ENCODE results near the gene TMF1.

GRCh38 chr3:68985146-68985790 is 66.9 kb downstream of the TMF1 start:
- no peak for TF ChIP-seq CTCF (IDR thresholded peaks at IDR 0.05)
- TF ChIP-seq EZH2phosphoT487 (IDR thresholded peaks at IDR 0.05) = no peak
